GM12801 (cell line): ENCODE data around the gene PRKAA2.

Source experiments
- TF ChIP-seq, protein P1 (sequence below): IDR thresholded peaks from one replicate; pipeline ENCODE4 v1.5.1; 2011; ENCODE audit warnings: control low read depth; ENCODE audit not compliant: insufficient read length; ENCODE audit errors: extremely low read depth

PRKAA2 gene

DNA sequence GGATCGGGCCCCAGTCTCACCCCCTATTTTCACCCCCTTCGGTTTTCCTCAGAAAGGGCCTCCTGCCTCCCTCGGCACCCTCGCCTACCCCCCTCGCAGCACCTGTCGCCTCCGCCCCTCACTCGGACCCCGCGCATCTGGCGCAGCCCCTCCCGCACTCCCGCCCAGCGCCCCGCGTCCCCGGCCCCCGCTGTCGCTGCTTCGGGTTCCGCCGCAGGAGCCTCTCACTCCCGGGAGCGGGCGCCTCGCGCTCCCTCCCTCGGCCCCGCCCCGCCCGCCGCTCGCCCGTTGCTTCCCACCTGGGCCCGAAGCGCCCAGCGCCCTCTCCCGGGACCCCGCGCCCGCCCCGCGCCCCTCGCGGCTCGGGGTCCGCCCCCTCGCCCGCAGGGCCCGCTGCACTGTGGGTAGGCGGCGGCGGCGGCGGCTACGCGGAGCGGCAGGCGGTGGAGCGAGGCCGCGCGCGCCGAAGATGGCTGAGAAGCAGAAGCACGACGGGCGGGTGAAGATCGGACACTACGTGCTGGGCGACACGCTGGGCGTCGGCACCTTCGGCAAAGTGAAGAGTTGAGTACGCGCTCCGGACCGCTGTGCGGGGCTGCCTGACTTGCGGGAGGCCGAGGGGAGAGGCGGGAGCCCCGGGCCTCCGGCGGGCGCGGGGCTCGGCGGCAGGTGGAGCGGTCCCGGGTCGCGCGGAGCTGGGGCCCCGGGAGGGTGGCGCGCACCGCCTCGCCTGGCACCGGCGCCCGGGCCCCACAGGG, at the start of gene PRKAA2:
TSS of gene PRKAA2 (plus strand) at position 396 of the 758 bp plus-strand sequence. CDS start at position 470, 74 bp downstream.
- TF ChIP-seq, protein P1, sequence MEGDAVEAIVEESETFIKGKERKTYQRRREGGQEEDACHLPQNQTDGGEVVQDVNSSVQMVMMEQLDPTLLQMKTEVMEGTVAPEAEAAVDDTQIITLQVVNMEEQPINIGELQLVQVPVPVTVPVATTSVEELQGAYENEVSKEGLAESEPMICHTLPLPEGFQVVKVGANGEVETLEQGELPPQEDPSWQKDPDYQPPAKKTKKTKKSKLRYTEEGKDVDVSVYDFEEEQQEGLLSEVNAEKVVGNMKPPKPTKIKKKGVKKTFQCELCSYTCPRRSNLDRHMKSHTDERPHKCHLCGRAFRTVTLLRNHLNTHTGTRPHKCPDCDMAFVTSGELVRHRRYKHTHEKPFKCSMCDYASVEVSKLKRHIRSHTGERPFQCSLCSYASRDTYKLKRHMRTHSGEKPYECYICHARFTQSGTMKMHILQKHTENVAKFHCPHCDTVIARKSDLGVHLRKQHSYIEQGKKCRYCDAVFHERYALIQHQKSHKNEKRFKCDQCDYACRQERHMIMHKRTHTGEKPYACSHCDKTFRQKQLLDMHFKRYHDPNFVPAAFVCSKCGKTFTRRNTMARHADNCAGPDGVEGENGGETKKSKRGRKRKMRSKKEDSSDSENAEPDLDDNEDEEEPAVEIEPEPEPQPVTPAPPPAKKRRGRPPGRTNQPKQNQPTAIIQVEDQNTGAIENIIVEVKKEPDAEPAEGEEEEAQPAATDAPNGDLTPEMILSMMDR, result no peak

GRCh38 chr1:56617141-56617540, 28.0 kb upstream of the PRKAA2 start:
- TF ChIP-seq, protein P1, result no peak

- TF ChIP-seq, protein P1, result no peak
Observed at GRCh38 chr1:56625819-56626440, 19.2 kb upstream of the PRKAA2 start.

DNA sequence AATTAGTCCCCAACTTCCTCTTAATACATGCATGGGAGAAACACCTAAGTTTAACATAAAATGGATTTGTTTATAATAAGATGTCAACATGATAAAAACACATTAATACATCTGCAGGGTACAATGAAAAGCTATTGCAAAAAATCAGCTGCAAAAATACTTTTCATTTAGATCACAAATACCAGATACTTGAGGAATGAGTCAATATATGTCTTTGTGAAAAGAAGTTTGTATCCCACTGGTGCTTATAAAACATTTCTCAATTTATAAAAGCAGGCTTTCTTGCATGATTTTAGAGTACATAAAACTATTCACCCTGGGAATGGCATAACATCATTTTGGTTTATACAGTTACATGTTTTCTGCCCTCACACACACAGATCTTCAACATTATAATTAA, 18.6 kb upstream of the PRKAA2 start:
- TF ChIP-seq, protein P1, result no peak

GRCh38 chr1:56627019-56627635, 18.0 kb upstream of the PRKAA2 start:
- TF ChIP-seq, protein P1, result no peak

DNA sequence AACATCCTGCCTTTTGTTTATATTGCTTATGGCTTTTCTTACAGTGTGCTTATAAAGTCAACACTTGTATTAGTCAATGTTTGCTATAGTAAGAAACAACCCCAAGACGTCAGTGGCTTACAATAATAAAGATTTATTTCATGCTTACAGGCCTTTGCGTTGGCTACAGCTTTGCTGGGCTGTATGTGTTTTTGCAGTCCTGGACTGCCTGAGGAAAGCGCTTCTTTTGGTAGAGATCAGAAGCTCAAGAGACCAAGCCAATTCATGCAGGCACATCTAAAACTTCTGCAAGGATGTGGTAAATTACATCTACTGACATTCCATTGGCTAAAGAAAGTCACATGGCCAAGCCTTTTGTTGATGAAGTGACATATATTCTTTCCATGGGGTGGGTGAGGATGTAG, 17.5 kb upstream of the PRKAA2 start:
- TF ChIP-seq, protein P1, result no peak

GRCh38 chr1:56630786-56631185, 14.3 kb upstream of the PRKAA2 start:
- TF ChIP-seq, protein P1, result no peak
